ENCODE measurements around the gene NAA50. TPM values are rescaled to one million over a fixed set of nuclear protein-coding genes. Genes with fewer than 3 reads are reported as not detected.

Gene NAA50
- total and polyA plus RNA-seq, 2 of the 13 experiments (the other 11 are each of a cell fraction or from before 2014, with no cell fraction given) = 30.2 to 233 TPM

GRCh38 chr3:113747283-113748046, 1.4 kb upstream of the NAA50 start:
- H3K36me3 ChIP-seq (replicated peaks in 1 of 2; ENCODE audit: control insufficient read depth in 1 of 2, insufficient read depth in 2 of 2, low read length in 2 of 2) = no peaks in the 10 kb centered on the region
- ATAC-seq = peak; percentile 36
- peak; percentile 11 for DNase-seq (ENCODE audit: low spot score)
- intact Hi-C loops (cut with micrococcal nuclease; ENCODE audit: unreplicated experiment) = loop anchor here (1.0 to 10.0 kb wide), 5 partner anchors 8 to 309 kb away; partner anchors contain the start of genes CCDC191, QTRT2 and USF3
- H3K27ac ChIP-seq (ENCODE audit: extremely low read length, insufficient read depth, low read length) = peak overlapping the region; percentile 100
- peak overlapping the region; percentile 61 for H2AFZ ChIP-seq (ENCODE audit: low read length)
- H3K9ac ChIP-seq (ENCODE audit: insufficient read depth, low read depth, low read length) = peak overlapping the region; percentile 96
- peak; percentile 54 for FAIRE-seq
- H3K79me2 ChIP-seq (ENCODE audit: insufficient read depth, low read length) = peaks cover 87% of the 10 kb centered on the region
- H3K27me3 ChIP-seq (ENCODE audit: control insufficient read depth in 1 of 2, insufficient read depth in 2 of 2, low read length in 2 of 2) = no peaks in the 10 kb centered on the region; a peak in 1 of 5 replicates
- ChIA-PET POLR2A (interaction anchor here (0.6 to 4.0 kb wide), 8 partner anchors 10 to 232 kb away, joined by 3 to 22 read pairs (median 3); partner anchors contain the start of genes SPICE1 and USF3), CTCF (ENCODE audit: low intra/inter-chr PET ratio, low total read pairs) (no interaction called here)
- no peaks in the 10 kb centered on the region for H3K9me3 ChIP-seq (ENCODE audit: low read length)
- TSS peak; percentile 74 for BruUV-seq (replicated peaks)
- peaks cover 43% of the 10 kb centered on the region for H3K4me1 ChIP-seq (ENCODE audit: insufficient read depth, low read length)
- H3K4me3 ChIP-seq (replicated peaks in 1 of 3; ENCODE audit: insufficient read depth in 1 of 3, low read depth in 2 of 3, low read length in 3 of 3) = peak overlapping the region; percentile 92 to 100 (median 97)
- WGBS (ENCODE audit: low lambda C conversion rate) = 2% methylated on average over 17 of the region's 18 CpGs
- peaks cover 23% of the 10 kb centered on the region for H4K20me1 ChIP-seq (ENCODE audit: insufficient read depth, low read length)
- in situ Hi-C loops (cut with HindIII; ENCODE audit: extremely low pct_ligation_motif_present, low pct_unique_long_range_greater_than_20kb) = loop anchor here (10.0 kb wide), 1 partner anchor 87 kb away; the partner anchor contains the start of gene GRAMD1C
- peak overlapping the region; percentile 78 for H3K4me2 ChIP-seq (ENCODE audit: low read depth, low read length)
- no peak for TF ChIP-seq RBM39 (IDR thresholded peaks at IDR 0.05; ENCODE audit: low read depth, low read length, poor library complexity, severe bottlenecking)
- no peak for TF ChIP-seq ZNF281 (CRISPR knock-in tag; IDR thresholded peaks at IDR 0.05; ENCODE audit: borderline replicate concordance)
- TF ChIP-seq, protein P1, sequence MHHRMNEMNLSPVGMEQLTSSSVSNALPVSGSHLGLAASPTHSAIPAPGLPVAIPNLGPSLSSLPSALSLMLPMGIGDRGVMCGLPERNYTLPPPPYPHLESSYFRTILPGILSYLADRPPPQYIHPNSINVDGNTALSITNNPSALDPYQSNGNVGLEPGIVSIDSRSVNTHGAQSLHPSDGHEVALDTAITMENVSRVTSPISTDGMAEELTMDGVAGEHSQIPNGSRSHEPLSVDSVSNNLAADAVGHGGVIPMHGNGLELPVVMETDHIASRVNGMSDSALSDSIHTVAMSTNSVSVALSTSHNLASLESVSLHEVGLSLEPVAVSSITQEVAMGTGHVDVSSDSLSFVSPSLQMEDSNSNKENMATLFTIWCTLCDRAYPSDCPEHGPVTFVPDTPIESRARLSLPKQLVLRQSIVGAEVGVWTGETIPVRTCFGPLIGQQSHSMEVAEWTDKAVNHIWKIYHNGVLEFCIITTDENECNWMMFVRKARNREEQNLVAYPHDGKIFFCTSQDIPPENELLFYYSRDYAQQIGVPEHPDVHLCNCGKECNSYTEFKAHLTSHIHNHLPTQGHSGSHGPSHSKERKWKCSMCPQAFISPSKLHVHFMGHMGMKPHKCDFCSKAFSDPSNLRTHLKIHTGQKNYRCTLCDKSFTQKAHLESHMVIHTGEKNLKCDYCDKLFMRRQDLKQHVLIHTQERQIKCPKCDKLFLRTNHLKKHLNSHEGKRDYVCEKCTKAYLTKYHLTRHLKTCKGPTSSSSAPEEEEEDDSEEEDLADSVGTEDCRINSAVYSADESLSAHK (CRISPR knock-in tag; IDR thresholded peaks at IDR 0.05; ENCODE audit: borderline replicate concordance) = no peak
- no peak for TF ChIP-seq ZMYM2 (CRISPR knock-in tag; IDR thresholded peaks at IDR 0.05)
- TF ChIP-seq HNF1B (CRISPR knock-in tag; IDR thresholded peaks at IDR 0.05) = 0 out of 2 replicates have a peak, but pooled peaks have one; percentile 10
- TF ChIP-seq ARID2 (CRISPR knock-in tag; IDR thresholded peaks at IDR 0.05; ENCODE audit: borderline replicate concordance) = no peak
- 0 out of 2 replicates have a peak, but pooled peaks have one; percentile 44 for TF ChIP-seq KMT2B (CRISPR knock-in tag; IDR thresholded peaks at IDR 0.05)
- 0 out of 2 replicates have a peak, but pooled peaks have one; percentile 73 for TF ChIP-seq ZNF280B (CRISPR knock-in tag; IDR thresholded peaks at IDR 0.05; ENCODE audit: borderline replicate concordance)

Data from HepG2 (cell line).